Right renal pelvis (tissue), 4 donors: ENCODE measurements around the gene TOX2. TPM values are rescaled to one million over a fixed set of nuclear protein-coding genes. Genes with fewer than 3 reads are reported as not detected.

Experiments
- DNase-seq, 4 donors: peaks; one replicate each; pipeline ENCODE4 v3.0.0-alpha.2; 2013; ENCODE audit warnings: low read depth in 4 of 4, low spot score in 3 of 4, missing footprints in 1 of 4
- polyA plus RNA-seq, 4 donors: library from polyadenylated mRNA; unstranded; fragments of 120-200 nt; gene quantifications; one replicate each; pipeline ENCODE4 v1.2.1, GENCODE V29; 2013; ENCODE audit not compliant: insufficient read length in 4 of 4

TOX2 gene
- polyA plus RNA-seq, 4 donors, result 3.8 to 5.1 (median 4.2) TPM

DNA sequence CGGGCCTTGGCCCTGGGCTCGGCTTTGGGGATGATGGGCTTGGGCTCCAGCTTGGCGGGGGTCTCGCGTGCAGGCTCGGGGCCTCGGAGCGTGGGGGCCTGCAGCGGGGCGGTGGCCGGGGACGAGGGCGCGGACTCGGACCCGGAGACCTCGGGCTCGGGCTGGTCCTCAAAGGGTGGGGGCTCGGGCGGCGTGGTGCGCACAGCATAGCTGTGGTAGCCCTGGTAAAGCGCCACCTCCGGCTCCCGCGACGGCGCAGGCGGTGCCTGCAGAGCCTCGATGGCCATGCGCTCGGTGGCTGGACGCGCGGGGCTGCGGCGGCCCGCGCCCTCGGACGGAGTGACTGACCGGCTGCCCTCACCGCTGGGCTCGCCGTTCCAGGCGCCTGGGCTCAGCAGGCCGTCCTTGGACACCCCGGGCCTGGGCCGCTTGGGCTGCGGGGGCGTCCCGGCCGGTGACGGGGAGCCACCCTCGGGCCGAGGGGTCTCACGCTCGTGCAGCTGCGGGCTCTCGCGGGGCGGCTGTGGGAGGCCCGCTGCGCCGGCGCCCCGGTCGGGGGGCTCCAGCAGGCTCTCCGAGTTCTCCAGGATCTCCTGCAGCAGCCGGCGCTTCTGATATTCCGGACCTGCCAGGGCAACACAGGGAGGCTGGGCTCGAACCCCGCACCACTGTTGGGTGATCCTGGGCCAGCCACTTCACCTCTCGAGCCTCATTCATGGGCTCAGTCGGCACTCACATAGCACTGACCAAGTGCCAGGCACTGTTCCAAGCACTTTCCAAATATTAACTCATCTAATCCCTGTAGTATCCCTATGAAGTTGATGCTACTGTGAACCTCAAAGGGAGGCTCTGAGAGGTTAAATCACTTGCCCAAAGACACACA lies 201.4 kb downstream of the TOX2 start:
- DNase-seq, result no peak

DNA sequence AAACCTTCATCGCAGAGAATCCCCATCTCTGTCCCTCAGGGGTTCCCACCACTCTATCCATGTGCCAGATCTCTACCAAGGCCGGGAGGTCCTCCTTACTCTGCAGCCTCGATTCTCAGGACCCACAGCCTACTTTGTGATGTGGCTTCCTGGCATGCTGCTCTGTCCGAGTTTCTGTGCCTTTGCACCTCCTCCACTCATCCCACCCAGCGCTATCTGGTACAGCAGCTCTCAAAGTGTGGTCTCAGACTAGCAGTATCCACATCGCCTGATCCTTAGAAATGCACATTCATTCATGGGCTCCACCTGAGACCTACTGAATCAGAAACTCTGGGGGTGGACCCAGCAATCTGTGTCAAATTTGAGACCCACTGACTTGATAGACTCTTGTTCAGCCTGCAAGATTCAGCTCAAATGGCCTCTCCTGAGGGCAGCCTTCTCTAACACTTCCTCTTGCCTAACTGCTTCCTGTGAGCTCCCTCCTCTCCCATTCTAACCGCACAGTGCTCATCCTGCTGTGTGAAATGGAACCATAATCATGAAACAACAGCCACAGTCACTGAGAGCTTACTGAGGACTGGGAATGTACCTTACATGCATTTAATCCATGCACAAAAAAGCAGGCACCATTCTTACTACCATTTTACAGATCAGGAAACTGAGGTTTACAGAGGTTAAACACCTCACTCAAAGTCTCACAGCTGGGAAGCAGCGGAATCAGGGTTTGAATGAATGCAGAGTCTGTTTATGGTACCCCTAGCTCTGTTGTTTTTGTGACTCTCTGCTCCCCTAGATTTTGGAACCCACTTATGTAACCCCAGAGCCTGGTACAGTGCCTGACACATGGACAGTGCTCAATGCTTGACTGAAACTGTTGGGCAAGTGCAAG lies 202.9 kb downstream of the TOX2 start:
- no peak for DNase-seq

DNA sequence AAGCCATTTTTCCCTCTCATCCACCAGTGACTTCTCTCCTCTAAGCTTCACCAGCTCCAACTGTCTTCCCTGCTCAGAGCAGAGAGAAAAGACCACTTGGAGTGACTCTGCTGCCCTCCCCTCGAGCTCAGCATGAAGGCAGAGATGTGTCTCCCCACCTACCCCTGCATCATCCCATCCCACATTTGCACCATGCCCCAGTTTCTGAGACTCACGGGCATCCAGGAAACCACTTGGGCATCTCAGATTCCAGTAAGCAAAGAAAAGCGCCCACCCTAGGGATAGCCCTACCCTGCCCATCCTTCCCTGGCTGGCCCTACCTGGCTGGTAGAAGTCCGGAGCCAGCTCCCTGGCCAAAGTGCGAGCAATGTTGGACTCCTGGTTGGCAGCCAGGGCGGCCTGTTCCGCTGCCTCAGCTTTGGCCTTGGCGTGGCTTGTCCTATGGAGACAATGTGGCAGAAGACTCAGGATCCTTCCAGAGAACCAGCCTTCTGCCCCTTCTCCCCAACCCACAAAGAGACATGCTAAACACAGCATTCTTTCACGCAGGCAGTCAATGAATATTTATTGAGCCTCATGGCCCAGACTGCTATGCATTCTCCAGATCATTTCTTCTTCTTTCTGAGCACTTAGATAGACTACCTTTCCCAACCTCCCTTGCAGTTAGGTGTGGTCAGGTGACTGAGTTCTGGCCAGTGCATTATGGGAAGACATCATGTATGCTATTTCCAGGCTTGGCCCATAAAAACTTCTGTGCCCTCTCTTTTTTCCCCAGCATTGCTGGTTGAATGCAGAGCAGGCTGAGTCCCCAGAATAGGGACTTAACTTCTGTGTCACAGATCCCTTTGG lies 203.8 kb downstream of the TOX2 start:
- no peak for DNase-seq

Other genes starting within 250 kb of the TOX2 start
- 10 to 100 TPM; 22.3 to 26.3 (median 24.9) TPM for gene MYBL2, start 247.7 kb upstream of the TOX2 start, polyA plus RNA-seq
- not detected for gene GTSF1L, start 187.8 kb upstream of the TOX2 start, polyA plus RNA-seq